H9 (cell line): ENCODE results near the gene CEP170B. TPM values are rescaled to one million over a fixed set of nuclear protein-coding genes. Genes with fewer than 3 reads are reported as not detected.

Source experiments
- DNase-seq: peaks from one replicate; pipeline ENCODE4 v3.0.0-alpha.2; 2017
- H2AFZ ChIP-seq: one replicate; pipeline ENCODE4 v1.6.1; 2013; ENCODE audit warnings: mild to moderate bottlenecking, low read length, control low read depth, moderate library complexity
- H2AK5ac ChIP-seq: 2 replicates; pipeline ENCODE4 v1.6.1; 2013; ENCODE audit warnings: low read length, control low read depth, mixed read lengths; ENCODE audit not compliant: insufficient read length
- H2BK120ac ChIP-seq: one replicate; pipeline ENCODE4 v1.6.1; 2013; ENCODE audit warnings: low read depth, mild to moderate bottlenecking, low read length, control low read depth, inconsistent platforms; ENCODE audit not compliant: poor library complexity, severe bottlenecking
- H2BK12ac ChIP-seq: 2 replicates; pipeline ENCODE4 v1.6.1; 2013; ENCODE audit warnings: low read length, control low read depth, mixed read lengths, low read depth; ENCODE audit not compliant: insufficient read length
- H2BK15ac ChIP-seq: 2 replicates; pipeline ENCODE4 v1.6.1; 2013; ENCODE audit warnings: low read depth, low read length, control low read depth
- H2BK20ac ChIP-seq: one replicate; pipeline ENCODE4 v1.6.1; 2013; ENCODE audit warnings: low read depth, mild to moderate bottlenecking, low read length, control low read depth, inconsistent platforms; ENCODE audit not compliant: poor library complexity, severe bottlenecking
- H2BK5ac ChIP-seq: 2 replicates; pipeline ENCODE4 v1.6.1; 2013; ENCODE audit warnings: low read length, control low read depth, mixed read lengths; ENCODE audit not compliant: insufficient read length
- H3K14ac ChIP-seq: 2 replicates; pipeline ENCODE4 v1.6.1; 2013; ENCODE audit warnings: low read length, control low read depth; ENCODE audit not compliant: insufficient read depth
- H3K18ac ChIP-seq: 2 replicates; pipeline ENCODE4 v1.6.1; 2013; ENCODE audit warnings: low read depth, mild to moderate bottlenecking, mixed read lengths, low read length, control low read depth; ENCODE audit not compliant: insufficient read length
- H3K23ac ChIP-seq: 2 replicates; pipeline ENCODE4 v1.6.1; 2013; ENCODE audit warnings: low read length, control low read depth, mixed read lengths, low read depth; ENCODE audit not compliant: insufficient read length
- H3K23me2 ChIP-seq: 2 replicates; pipeline ENCODE4 v1.6.1; 2013; ENCODE audit warnings: low read depth, mild to moderate bottlenecking, mixed read lengths, low read length, control low read depth; ENCODE audit not compliant: insufficient read length, poor library complexity, severe bottlenecking
- H3K27ac ChIP-seq: 2 replicates; pipeline ENCODE4 v1.5.1; 2013; ENCODE audit warnings: low read length, control low read depth, mixed read lengths, low read depth; ENCODE audit not compliant: insufficient read length
- H3K27me3 ChIP-seq: 2 replicates; pipeline ENCODE4 v1.6.1; 2013; ENCODE audit warnings: low read length, control low read depth, inconsistent platforms; ENCODE audit not compliant: insufficient read depth
- H3K4ac ChIP-seq: 2 replicates; pipeline ENCODE4 v1.6.1; 2013; ENCODE audit warnings: low read depth, mild to moderate bottlenecking, control low read depth, inconsistent platforms, low read length, moderate library complexity
- H3K4me1 ChIP-seq: 2 replicates; pipeline ENCODE4 v1.6.1; 2013; ENCODE audit warnings: low read length, control low read depth, inconsistent platforms; ENCODE audit not compliant: insufficient read depth
- H3K4me2 ChIP-seq: 2 replicates; pipeline ENCODE4 v1.6.1; 2013; ENCODE audit warnings: low read length, control low read depth, mixed read lengths; ENCODE audit not compliant: insufficient read length, insufficient read depth
- H3K56ac ChIP-seq: 2 replicates; pipeline ENCODE4 v1.6.1; 2013; ENCODE audit warnings: low read depth, mild to moderate bottlenecking, mixed read lengths, low read length, control low read depth; ENCODE audit not compliant: insufficient read length
- H3K79me1 ChIP-seq: 2 replicates; pipeline ENCODE4 v1.6.1; 2013; ENCODE audit warnings: low read depth, mild to moderate bottlenecking, moderate library complexity, low read length, control low read depth, inconsistent platforms; ENCODE audit not compliant: insufficient read depth, poor library complexity, severe bottlenecking
- H3K79me2 ChIP-seq: 2 replicates; pipeline ENCODE4 v1.6.1; 2013; ENCODE audit warnings: low read length, control low read depth, inconsistent platforms; ENCODE audit not compliant: insufficient read depth
- H3K9ac ChIP-seq: 2 replicates; pipeline ENCODE4 v1.6.1; 2013; ENCODE audit warnings: low read length, control low read depth, mixed read lengths; ENCODE audit not compliant: insufficient read length; ENCODE audit errors: extremely low read depth
- H3K9me3 ChIP-seq: one replicate; pipeline ENCODE4 v1.6.1; 2013; ENCODE audit warnings: low read depth, low read length, inconsistent platforms; ENCODE audit not compliant: control insufficient read depth
- H3T11ph ChIP-seq: one replicate; pipeline ENCODE4 v1.6.1; 2013; ENCODE audit warnings: mild to moderate bottlenecking, low read length, control low read depth, inconsistent platforms
- H4K20me1 ChIP-seq: one replicate; pipeline ENCODE4 v1.6.1; 2013; ENCODE audit not compliant: control insufficient read depth, insufficient read length, insufficient read depth
- H4K5ac ChIP-seq: 2 replicates; pipeline ENCODE4 v1.6.1; 2013; ENCODE audit warnings: low read depth, mild to moderate bottlenecking, mixed read lengths, low read length, control low read depth; ENCODE audit not compliant: insufficient read length
- H4K8ac ChIP-seq: replicated peaks from 2 replicates; pipeline ENCODE4 v1.6.1; 2013; ENCODE audit warnings: low read length, control low read depth, mixed read lengths, low read depth; ENCODE audit not compliant: insufficient read length
- H4K91ac ChIP-seq: 2 replicates; pipeline ENCODE4 v1.6.1; 2013; ENCODE audit warnings: low read depth, mild to moderate bottlenecking, moderate library complexity, mixed read lengths, low read length, control low read depth; ENCODE audit not compliant: insufficient read length
- H3K27ac Mint-ChIP-seq, 3 experiments: 2 replicates in 2 of 3; 3 replicates in 1 of 3; pipeline ENCODE4 v1.8.0; 2020 to 2021; ENCODE audit warnings: mixed read lengths in 3 of 3, mild to moderate bottlenecking in 1 of 3, moderate library complexity in 1 of 3
- H3K27me3 Mint-ChIP-seq: 2 replicates; pipeline ENCODE4 v1.8.0; 2021; ENCODE audit warnings: low read depth, mild to moderate bottlenecking, moderate library complexity, mixed read lengths
- H3K36me3 Mint-ChIP-seq, 3 experiments: 2 replicates in 2 of 3; 3 replicates in 1 of 3; pipeline ENCODE4 v1.8.0; 2020 to 2021; ENCODE audit warnings: low read depth in 3 of 3, mixed read lengths in 3 of 3; ENCODE audit not compliant: insufficient read depth in 1 of 3
- H3K4me1 Mint-ChIP-seq, 2 experiments: 2 replicates each; pipeline ENCODE4 v1.8.0; 2020; ENCODE audit warnings: mixed read lengths in 2 of 2
- H3K4me3 Mint-ChIP-seq, 2 experiments: 2 replicates in 1 of 2; 3 replicates in 1 of 2; pipeline ENCODE4 v1.8.0; 2020 to 2021; ENCODE audit warnings: mild to moderate bottlenecking in 2 of 2, mixed read lengths in 2 of 2, moderate library complexity in 1 of 2
- H3K9me3 Mint-ChIP-seq, 2 experiments: 2 replicates in 1 of 2; 3 replicates in 1 of 2; pipeline ENCODE4 v1.8.0; 2020; ENCODE audit warnings: mild to moderate bottlenecking in 2 of 2, mixed read lengths in 2 of 2, moderate library complexity in 1 of 2
- WGBS: extraction: QIAGEN DNeasy Blood & Tissue Kit; methylation state at CpG from one replicate; pipeline ENCODE4 v1.1.7; 2013; ENCODE audit warnings: missing lambda C conversion rate, low lambda C conversion rate, mixed read lengths; ENCODE audit not compliant: insufficient read length; ENCODE audit errors: extremely low coverage; 5-methylcytosine and 5-hydroxymethylcytosine counted together
- total RNA-seq: library from RNA; stranded (reverse); gene quantifications from 2 replicates; pipeline ENCODE4 v1.2.1, GENCODE V29; 2021
- TF ChIP-seq, protein P1 (sequence below): fragments of 200-600 bp; sonication (generic); conservative IDR thresholded peaks from 3 replicates; pipeline ENCODE4 v1.8.0; 2021; ENCODE audit warnings: antibody characterized with exemption, mild to moderate bottlenecking

CEP170B gene
- total RNA-seq, 1 experiment from 2014 or later = 28.8 TPM

DNA sequence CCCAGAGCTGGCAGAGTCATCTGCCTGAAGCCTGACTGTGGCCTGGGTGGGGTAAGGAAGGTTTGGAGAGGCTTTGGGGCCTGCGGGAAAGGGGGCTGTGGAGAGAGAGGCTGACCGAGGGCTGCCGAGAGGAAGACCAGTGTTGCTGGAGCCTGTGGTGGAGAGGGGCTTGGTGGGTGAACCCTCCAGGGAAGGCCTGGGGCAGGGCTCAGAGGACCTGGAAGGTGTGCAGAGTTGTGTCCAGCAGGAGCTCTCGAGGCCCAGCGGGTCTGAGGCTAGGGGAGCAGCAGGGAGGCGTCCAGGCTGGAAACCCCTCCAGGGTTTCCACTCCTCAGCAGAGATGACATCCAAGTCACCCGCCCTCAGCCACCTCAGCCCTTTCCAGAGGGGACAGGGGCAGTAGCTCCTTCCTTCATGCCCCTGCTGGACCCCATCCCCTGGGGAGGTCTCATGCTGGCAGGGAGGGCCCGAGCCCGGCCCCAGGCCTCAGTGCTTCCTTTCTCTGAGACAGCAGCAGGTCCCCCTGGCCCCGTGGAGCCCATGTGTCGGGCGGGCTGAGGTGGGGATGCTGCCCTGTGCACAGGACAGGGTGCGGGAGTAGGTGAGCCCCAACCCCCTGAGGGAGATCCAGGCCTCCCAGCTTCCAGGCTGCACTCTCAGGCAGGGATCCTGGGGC, 8.4 kb downstream of the CEP170B start:
- DNase-seq = no peak
- Mint-ChIP-seq H3K36me3 (peaks cover 0 to 4% (median 0%) of the 10 kb centered on the region in 3 experiments; a peak in 2 of 7 replicates), H3K9me3 (no peaks in the 10 kb centered on the region; a peak in 2 of 5 replicates), H3K4me1 (peaks cover 10 to 26% of the 10 kb centered on the region in 2 experiments), H3K4me3 (no peak overlapping the region), H3K27me3 (no peaks in the 10 kb centered on the region), H3K27ac (peak overlapping the region; percentile 44 to 84 (median 82); a peak in 4 of 7 replicates)
- Histone ChIP-seq H2BK12ac (no peak overlapping the region), H4K8ac (no peak overlapping the region), H3K27me3 (no peaks in the 10 kb centered on the region), H2AK5ac (no peak overlapping the region), H3K4me2 (no peak overlapping the region), H3K23me2 (peaks cover 4% of the 10 kb centered on the region), H3K9ac (no peak overlapping the region), H2BK5ac (no peak overlapping the region), H3K14ac (no peak overlapping the region; the same call in 1 of the 2 replicates), H3K23ac (no peak overlapping the region), H2BK20ac (no peak overlapping the region), H3K79me1 (no peaks in the 10 kb centered on the region), H3K9me3 (no peaks in the 10 kb centered on the region), H3K79me2 (peaks cover 3% of the 10 kb centered on the region; the same call in 1 of the 2 replicates), H3K27ac (no peak overlapping the region), H3T11ph (no peak overlapping the region), H2BK15ac (no peak overlapping the region), H2BK120ac (no peak overlapping the region), H2AFZ (no peak overlapping the region), H4K91ac (no peak overlapping the region), H3K4ac (no peak overlapping the region), H4K20me1 (no peaks in the 10 kb centered on the region), H4K5ac (no peak overlapping the region), H3K56ac (no peak overlapping the region), H3K4me1 (no peaks in the 10 kb centered on the region; the same call in 1 of the 2 replicates), H3K18ac (no peak overlapping the region)
- WGBS = no CpG with 5 or more reads among the region's 13 CpGs
- TF ChIP-seq, protein P1, sequence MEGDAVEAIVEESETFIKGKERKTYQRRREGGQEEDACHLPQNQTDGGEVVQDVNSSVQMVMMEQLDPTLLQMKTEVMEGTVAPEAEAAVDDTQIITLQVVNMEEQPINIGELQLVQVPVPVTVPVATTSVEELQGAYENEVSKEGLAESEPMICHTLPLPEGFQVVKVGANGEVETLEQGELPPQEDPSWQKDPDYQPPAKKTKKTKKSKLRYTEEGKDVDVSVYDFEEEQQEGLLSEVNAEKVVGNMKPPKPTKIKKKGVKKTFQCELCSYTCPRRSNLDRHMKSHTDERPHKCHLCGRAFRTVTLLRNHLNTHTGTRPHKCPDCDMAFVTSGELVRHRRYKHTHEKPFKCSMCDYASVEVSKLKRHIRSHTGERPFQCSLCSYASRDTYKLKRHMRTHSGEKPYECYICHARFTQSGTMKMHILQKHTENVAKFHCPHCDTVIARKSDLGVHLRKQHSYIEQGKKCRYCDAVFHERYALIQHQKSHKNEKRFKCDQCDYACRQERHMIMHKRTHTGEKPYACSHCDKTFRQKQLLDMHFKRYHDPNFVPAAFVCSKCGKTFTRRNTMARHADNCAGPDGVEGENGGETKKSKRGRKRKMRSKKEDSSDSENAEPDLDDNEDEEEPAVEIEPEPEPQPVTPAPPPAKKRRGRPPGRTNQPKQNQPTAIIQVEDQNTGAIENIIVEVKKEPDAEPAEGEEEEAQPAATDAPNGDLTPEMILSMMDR = no peak
